Thymus (tissue), 11 donors: Measurements from ENCODE around the gene RNF7. TPM values are rescaled to one million over a fixed set of nuclear protein-coding genes. Genes with fewer than 3 reads are reported as not detected.

ENCODE experiments used
- DNase-seq, 9 donors: peaks; one replicate each; pipeline ENCODE4 v3.0.0-alpha.2; 2013; ENCODE audit warnings: low spot score in 9 of 9, low read depth in 6 of 9, missing footprints in 1 of 9
- H3K27ac ChIP-seq, 2 donors: one replicate each; pipeline ENCODE4 v1.5.1; 2013; ENCODE audit warnings: control low read depth in 1 of 2, low read depth in 1 of 2, low read length in 1 of 2, mild to moderate bottlenecking in 1 of 2, moderate library complexity in 1 of 2
- H3K27me3 ChIP-seq, 2 donors: one replicate each; pipeline ENCODE4 v1.5.1; 2013; ENCODE audit warnings: low read length in 1 of 2; ENCODE audit not compliant: control insufficient read depth in 2 of 2, insufficient read depth in 1 of 2
- H3K36me3 ChIP-seq, 2 donors: one replicate each; pipeline ENCODE4 v1.5.1; 2013; ENCODE audit warnings: low read length in 1 of 2, mild to moderate bottlenecking in 1 of 2, moderate library complexity in 1 of 2; ENCODE audit not compliant: control insufficient read depth in 2 of 2, insufficient read depth in 2 of 2
- H3K4me1 ChIP-seq, 2 donors: one replicate each; pipeline ENCODE4 v1.5.1; 2013; ENCODE audit warnings: low read length in 2 of 2; ENCODE audit not compliant: control insufficient read depth in 2 of 2, insufficient read depth in 2 of 2
- H3K4me3 ChIP-seq, 2 donors: one replicate each; pipeline ENCODE4 v1.5.1; 2013; ENCODE audit warnings: low read length in 2 of 2, control low read depth in 1 of 2, mild to moderate bottlenecking in 1 of 2
- H3K9me3 ChIP-seq, 2 donors: one replicate each; pipeline ENCODE4 v1.5.1; 2013; ENCODE audit warnings: low read length in 1 of 2, mild to moderate bottlenecking in 1 of 2; ENCODE audit not compliant: control insufficient read depth in 2 of 2, insufficient read depth in 1 of 2
- WGBS: extraction: QIAGEN DNeasy Blood & Tissue Kit; methylation state at CpG from one replicate; pipeline ENCODE4 v1.1.7; 2013; 5-methylcytosine and 5-hydroxymethylcytosine counted together
- polyA plus RNA-seq: library from polyadenylated mRNA; stranded (reverse); fragments of 200-250 nt; gene quantifications from one replicate; pipeline ENCODE4 v1.2.3, GENCODE V29; 2013
- total RNA-seq: library from RNA; stranded (reverse); fragments of 120-200 nt; gene quantifications from one replicate; pipeline ENCODE4 v1.2.4, GENCODE V29; 2013
- donor health status: healthy.

The RNF7 gene
- total and polyA plus RNA-seq, 2 donors, result 81.4 to 157 TPM

DNA sequence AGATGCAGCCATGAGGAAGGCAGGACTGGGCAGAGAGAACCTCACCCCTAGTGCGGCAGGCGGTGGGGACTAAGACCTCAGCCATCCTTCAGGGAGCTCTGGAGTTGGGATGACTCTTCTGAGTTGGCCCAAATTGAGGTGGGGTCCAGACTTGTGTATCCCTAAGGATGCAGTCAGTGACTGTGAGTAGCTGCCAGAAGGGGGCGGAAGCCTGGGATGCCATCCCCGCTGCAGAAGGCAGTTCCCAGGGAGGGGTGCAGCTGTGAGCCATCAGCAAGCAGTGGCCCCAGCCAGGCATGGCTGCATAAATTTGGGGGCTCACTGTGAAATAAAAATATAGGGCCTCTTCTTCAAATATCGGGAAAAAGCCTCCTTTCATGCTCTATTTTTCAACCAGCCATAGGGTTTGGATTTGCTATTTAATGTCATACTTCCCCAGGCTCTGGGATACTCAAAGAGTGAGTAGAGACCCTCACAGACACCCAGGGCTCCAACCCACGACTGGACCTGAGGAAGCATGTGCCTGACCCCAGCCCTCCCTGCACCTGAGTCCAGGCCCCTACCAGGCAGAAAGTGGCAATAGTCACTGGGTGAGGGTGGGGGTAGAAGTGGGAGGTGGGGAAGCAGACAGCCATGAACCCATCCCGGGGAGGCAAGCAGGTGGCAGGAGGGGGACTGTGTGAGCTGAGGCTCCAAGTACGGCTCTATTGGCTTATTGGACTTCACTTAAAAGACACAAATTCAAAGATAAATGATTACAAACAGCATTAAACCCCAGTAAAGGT, 55.6 kb downstream of the RNF7 start:
- no peak for DNase-seq
- 95% methylated on average over 8 of the region's 8 CpGs for WGBS
- Histone ChIP-seq H3K27ac (no peak overlapping the region), H3K27me3 (no peaks in the 10 kb centered on the region), H3K36me3 (no peaks in the 10 kb centered on the region), H3K4me3 (no peak overlapping the region), H3K4me1 (peaks cover 41 to 52% of the 10 kb centered on the region in 2 donors), H3K9me3 (no peaks in the 10 kb centered on the region)

DNA sequence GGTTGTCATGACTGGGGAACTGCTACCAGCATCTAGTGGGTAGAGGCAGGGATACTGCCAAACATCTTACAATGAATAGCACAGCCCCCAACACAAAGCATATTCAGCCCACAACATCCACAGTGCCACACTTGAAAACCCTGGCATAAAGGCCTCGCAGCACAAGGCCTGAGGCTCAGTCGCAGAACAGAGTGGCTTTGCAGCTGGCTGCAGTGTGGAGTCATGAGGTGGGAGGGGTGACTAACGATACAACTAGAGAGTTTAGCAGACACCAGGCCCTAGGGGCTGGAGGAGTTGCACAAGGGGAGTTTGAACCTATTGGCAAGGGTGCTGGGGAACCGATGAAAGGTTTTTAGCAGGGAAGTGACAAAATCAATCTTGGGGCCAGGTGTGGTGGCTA, 57.2 kb downstream of the RNF7 start:
- Histone ChIP-seq H3K27ac (peak overlapping the region; percentile 64 to 97), H3K4me1 (peaks cover 45 to 58% of the 10 kb centered on the region in 2 donors)
- DNase-seq, result peak in 8 of 9 donors; percentile 27 to 84 (median 49)

DNA sequence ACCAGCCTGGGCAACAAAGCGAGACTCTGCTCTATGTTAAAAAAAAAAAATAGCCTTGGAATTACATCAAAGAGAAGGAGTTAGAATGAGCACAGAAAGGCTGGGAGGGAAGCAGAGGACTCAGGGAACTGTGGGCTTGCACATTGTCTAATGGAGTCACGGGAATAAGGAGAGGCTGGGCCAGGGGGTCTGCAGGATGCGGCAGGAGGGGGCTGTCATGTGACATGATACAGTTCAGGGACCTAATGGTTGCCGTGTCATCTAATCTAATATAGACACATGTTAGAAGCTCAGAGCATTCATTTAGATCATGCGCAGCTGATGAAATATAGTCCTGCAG, 57.6 kb downstream of the RNF7 start:
- peak in 1 of 9 donors; percentile 11 for DNase-seq
- Histone ChIP-seq H3K4me1 (peaks cover 45 to 58% of the 10 kb centered on the region in 2 donors), H3K9me3 (no peaks in the 10 kb centered on the region), H3K27ac (peak overlapping the region; percentile 97 to 98), H3K36me3 (no peaks in the 10 kb centered on the region), H3K4me3 (peak overlapping the region in 1 of 2 donors; percentile 5), H3K27me3 (no peaks in the 10 kb centered on the region)
- 81% methylated on average over 5 of the region's 5 CpGs for WGBS

More for the DNA sequence above, 57.2 kb downstream of the RNF7 start:
- no peak overlapping the region for H3K4me3 ChIP-seq
- H3K36me3 ChIP-seq, result no peaks in the 10 kb centered on the region
- no peaks in the 10 kb centered on the region for H3K27me3 ChIP-seq
- WGBS, result 28% methylated on average over 4 of the region's 4 CpGs
- no peaks in the 10 kb centered on the region for H3K9me3 ChIP-seq

DNA sequence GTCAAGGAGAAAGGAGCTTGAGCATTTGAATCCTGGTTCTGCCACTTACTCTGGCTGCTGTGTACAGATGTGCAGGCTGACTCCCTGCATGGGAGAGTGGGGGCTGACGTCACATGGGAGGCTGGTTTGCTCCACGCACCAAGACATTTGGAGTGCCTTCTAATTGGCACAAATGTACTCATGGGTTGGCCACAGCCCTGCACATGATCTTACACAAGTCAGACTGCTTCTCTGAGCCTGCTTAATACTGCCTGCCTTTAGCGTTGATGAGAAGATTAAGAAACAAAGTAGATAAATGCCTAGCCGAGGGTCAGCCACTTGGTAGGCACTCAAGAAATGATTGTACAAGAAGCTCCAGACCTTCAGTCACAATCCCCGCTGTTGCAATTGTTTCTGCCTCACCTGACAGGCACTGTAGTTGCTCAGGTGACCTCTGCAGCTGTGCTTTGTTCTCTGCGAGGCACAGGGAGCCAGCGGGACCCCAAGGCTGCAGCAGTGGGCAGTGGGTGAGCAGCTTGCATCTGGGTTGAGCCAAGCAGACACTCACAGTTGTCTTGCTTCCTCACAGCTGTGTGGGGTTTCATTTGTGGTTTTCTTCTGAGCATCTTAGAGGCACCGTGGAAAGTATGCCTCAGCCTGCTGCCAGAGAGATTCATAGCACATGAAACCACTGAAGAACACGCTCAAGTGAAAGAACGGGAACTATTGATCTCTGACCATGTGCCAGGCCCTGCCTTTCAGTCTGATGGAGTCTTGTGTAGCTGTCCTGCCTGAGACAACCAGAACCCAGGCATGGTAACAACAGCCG, 58.2 kb downstream of the RNF7 start:
- Histone ChIP-seq H3K4me3 (peak overlapping the region; percentile 65 to 70), H3K4me1 (peaks cover 45 to 58% of the 10 kb centered on the region in 2 donors)

More for the DNA sequence above, 58.2 kb downstream of the RNF7 start:
- H3K36me3 ChIP-seq, result no peaks in the 10 kb centered on the region
- DNase-seq, result peak; percentile 69 to 96 (median 86)
- H3K27ac ChIP-seq, result peak overlapping the region; percentile 97 to 98
- no peaks in the 10 kb centered on the region for H3K27me3 ChIP-seq
- H3K9me3 ChIP-seq, result no peaks in the 10 kb centered on the region
- WGBS, result 9% methylated on average over 11 of the region's 11 CpGs

Other genes starting within 250 kb of the RNF7 start
- gene GRK7, start 25.1 kb downstream of the RNF7 start, total RNA-seq, result not detected
- gene GRK7, start 25.1 kb downstream of the RNF7 start, polyA plus RNA-seq, result 0.14 TPM
- gene ATP1B3, start 138.3 kb downstream of the RNF7 start, total RNA-seq, result 42.0 TPM
- gene ATP1B3, start 138.3 kb downstream of the RNF7 start, polyA plus RNA-seq, result 99.0 TPM